Nucleus accumbens (tissue), 56 donors: ENCODE data around the gene EIF4EBP3.

Experiments
- DNase-seq, 56 donors: peaks; one replicate each; lab custom pipeline; 2025; lab: John Stamatoyannopoulos, UW

Gene EIF4EBP3

GRCh38 chr5:140547508-140548299 lies at the start of gene EIF4EBP3:
TSS of gene EIF4EBP3 (plus strand) at chr5:140547662. CDS start at chr5:140547738, 76 bp downstream.
- DNase-seq, result peak; percentile 58 to 98 (median 93)

- DNase-seq, result no peak
Observed at GRCh38 chr5:140497897-140498296, 49.6 kb upstream of the EIF4EBP3 start.

- no peak for DNase-seq
Observed at GRCh38 chr5:140498591-140498990, 48.9 kb upstream of the EIF4EBP3 start.

- no peak for DNase-seq
Observed at GRCh38 chr5:140502834-140503233, 44.6 kb upstream of the EIF4EBP3 start.

GRCh38 chr5:140509898-140510297 lies 37.6 kb upstream of the EIF4EBP3 start:
- no peak for DNase-seq

GRCh38 chr5:140513124-140513523 lies 34.3 kb upstream of the EIF4EBP3 start:
- no peak for DNase-seq

- DNase-seq, result no peak
Observed at GRCh38 chr5:140524003-140524402, 23.5 kb upstream of the EIF4EBP3 start.

GRCh38 chr5:140540227-140540626 lies 7.2 kb upstream of the EIF4EBP3 start:
- DNase-seq, result no peak

- DNase-seq, result no peak
Observed at GRCh38 chr5:140542972-140543371, 4.5 kb upstream of the EIF4EBP3 start.

GRCh38 chr5:140544986-140545385 lies 2.5 kb upstream of the EIF4EBP3 start:
- no peak for DNase-seq

- DNase-seq, result no peak
Observed at GRCh38 chr5:140545606-140546005, 1.9 kb upstream of the EIF4EBP3 start.

GRCh38 chr5:140546851-140547507 lies 483 bp upstream of the EIF4EBP3 start:
- DNase-seq, result no peak

- DNase-seq, result no peak
Observed at GRCh38 chr5:140548300-140548688, 832 bp downstream of the EIF4EBP3 start.

GRCh38 chr5:140548791-140549190 lies 1.3 kb downstream of the EIF4EBP3 start:
- no peak for DNase-seq

GRCh38 chr5:140549237-140550144 lies 2.0 kb downstream of the EIF4EBP3 start:
- peak in 7 of 56 donors; percentile 5 to 37 (median 18) for DNase-seq

GRCh38 chr5:140550147-140551079 lies 3.0 kb downstream of the EIF4EBP3 start:
- DNase-seq, result peak in 2 of 56 donors; percentile 14 to 25

GRCh38 chr5:140551872-140552271 lies 4.4 kb downstream of the EIF4EBP3 start:
- no peak for DNase-seq

GRCh38 chr5:140553657-140554056 lies 6.2 kb downstream of the EIF4EBP3 start:
- no peak for DNase-seq

- DNase-seq, result no peak
Observed at GRCh38 chr5:140554454-140554853, 7.0 kb downstream of the EIF4EBP3 start.
